GM18526 (cell line): ENCODE data around the gene RIPOR1.

Experiments
- POLR2A ChIP-seq: IDR thresholded peaks from 3 replicates; pipeline ENCODE4 v1.6.1; 2011; ENCODE audit not compliant: insufficient read length; ENCODE audit errors: extremely low read depth

RIPOR1 gene

GRCh38 chr16:67504031-67505021, 24.3 kb upstream of the RIPOR1 start:
- no peak for TF ChIP-seq POLR2A

DNA sequence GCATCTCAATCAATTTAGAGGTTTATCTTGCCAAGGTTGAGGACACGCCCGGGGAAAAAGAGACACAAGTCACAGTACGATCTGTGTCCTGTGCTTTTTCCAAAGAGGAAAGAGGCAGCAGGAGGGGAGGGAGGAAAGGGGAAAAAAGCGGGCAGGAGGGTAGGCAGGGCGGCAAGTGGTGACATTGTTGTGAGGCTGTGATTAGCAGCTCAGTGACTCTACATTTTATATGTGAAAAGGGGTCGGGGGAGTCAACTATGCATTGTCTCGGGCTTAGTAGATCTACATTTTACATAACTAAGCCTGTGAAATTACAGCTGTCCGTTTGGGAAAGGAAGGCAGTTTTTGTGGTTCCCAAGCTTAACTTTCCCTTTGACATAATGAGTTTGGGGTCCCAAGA, 22.2 kb upstream of the RIPOR1 start:
- no peak for TF ChIP-seq POLR2A

DNA sequence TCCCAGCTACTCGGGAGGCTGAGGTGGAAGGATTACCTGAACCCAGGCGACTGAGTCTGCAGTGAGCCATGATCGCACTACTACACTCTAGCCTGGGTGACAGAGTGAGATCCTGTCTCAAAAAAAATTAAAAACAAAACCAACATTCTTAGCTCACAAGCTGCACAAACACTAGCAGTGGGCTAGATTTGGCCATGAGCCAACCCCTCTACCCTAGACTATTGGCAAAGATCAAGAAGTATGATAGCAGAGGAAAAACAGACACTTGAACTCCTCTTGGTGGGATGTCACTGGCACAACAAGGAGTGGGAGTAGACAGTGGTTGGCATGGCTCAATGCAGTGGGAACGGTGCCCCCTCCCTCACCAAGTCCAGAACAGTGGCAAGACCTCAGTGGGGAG, 19.6 kb upstream of the RIPOR1 start:
- no peak for TF ChIP-seq POLR2A

- TF ChIP-seq POLR2A = no peak
Observed at GRCh38 chr16:67514382-67514828, 14.2 kb upstream of the RIPOR1 start.

- TF ChIP-seq POLR2A = no peak
Observed at GRCh38 chr16:67516296-67517154, 12.1 kb upstream of the RIPOR1 start.

DNA sequence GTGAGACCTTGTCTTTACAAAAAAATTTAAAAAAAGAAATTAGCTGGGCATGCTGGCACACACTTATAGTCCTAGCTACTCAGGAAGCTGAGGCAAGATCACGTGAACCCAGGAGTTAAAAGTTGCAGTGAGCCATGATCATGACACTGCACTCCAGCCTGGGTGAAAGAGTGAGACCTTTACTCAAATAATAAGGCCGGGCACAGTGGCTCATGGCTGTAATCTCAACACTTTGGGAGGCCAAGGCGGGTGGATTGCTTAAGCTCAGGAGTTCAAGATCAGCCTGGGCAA, 11.5 kb upstream of the RIPOR1 start:
- no peak for TF ChIP-seq POLR2A

GRCh38 chr16:67517661-67518423, 10.8 kb upstream of the RIPOR1 start:
- TF ChIP-seq POLR2A = peak; percentile 49

- no peak for TF ChIP-seq POLR2A
Observed at GRCh38 chr16:67518676-67519075, 10.0 kb upstream of the RIPOR1 start.

DNA sequence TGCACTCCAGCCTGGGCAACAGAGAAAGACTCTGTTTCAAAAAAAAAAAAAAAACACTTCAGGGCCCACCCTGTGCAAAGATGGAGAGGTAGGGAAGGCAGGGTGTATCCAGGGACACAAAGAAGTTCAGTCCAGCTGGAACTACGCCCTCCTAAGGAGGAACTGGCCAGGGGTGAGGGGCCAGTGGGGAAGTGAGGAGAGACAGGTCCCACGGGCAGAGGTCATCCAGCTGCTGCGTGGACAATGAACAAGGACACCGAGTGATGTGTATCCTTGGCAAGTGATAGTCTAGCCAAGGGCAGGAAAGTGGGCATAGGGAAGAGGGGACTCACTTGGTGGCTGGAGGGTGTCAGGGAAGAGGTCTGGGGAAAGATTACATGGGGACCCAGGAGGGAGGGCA, 9.4 kb upstream of the RIPOR1 start:
- no peak for TF ChIP-seq POLR2A

- TF ChIP-seq POLR2A = peak; percentile 18
Observed at GRCh38 chr16:67521095-67521804, 7.4 kb upstream of the RIPOR1 start.

- no peak for TF ChIP-seq POLR2A
Observed at GRCh38 chr16:67525176-67525860, 3.3 kb upstream of the RIPOR1 start.

GRCh38 chr16:67526149-67526791, 2.4 kb upstream of the RIPOR1 start:
- no peak for TF ChIP-seq POLR2A

DNA sequence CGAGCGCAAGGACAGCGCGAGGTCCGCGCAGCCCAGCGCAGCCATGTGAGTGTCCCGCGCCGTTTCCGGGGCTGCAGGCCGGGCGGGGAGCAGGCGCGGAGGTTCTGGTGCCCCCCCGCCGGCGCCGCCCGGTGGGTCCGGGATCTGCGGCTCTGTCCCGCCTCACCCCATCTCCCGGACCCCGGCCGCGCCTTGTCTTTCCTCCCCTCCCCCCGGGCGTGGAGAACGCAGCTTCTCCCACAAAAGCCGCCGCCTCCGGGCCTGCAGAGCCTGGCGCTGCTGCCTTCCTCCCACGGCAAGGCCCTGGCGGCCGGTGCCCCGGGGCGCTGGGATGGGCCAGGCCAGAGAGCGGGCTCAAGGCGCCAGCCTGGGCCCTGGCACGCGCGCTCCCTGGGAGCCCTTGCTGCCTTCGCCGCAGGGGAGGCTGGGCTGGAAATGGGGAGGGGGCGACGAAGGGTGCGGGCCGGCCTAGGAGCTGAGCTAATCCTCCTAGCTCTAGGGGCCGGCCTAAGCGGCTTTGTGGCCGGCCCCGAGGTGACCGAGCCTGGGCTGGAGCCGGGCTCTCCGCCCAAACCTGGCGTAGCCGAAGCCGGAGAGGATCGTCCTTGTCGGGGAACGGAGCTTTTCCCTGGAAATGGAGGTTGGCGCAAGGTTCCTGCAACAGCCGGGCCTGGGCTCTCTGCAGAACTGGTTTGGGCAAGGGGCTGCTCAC, 397 bp downstream of the RIPOR1 start:
- TF ChIP-seq POLR2A = no peak

DNA sequence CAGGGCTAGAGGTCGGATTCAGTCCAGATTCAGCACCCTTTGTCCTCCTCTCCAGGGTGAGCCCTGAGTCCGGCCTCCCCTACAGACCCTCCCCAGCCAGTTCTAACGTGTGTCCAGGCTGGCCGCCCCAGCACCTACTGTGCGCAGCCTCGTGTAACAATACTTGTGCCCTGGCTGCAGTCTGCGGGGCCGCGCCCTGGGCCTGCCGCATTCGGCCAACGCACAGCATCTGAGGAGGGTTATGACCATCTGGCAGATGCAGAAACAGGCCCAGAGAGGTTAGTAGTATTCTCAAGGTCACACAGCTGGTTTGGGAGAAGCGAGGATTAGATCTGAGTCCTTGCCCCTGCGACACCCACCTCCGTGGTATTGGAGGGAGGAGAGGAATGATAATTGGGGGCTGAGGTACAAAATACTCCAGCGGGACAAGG, 968 bp downstream of the RIPOR1 start:
- no peak for TF ChIP-seq POLR2A
